Urothelium cell line (cell line): ENCODE data around the gene CDH19.
"Not testable (repeated sequence)": the region's sequence is repeated elsewhere in the genome, so short reads cannot be mapped to it uniquely, and the experiment has no call there.

Experiments used
- DNase-seq: peaks from one replicate; pipeline ENCODE4 v3.0.0; 2011; ENCODE audit warnings: low spot score, mixed read lengths
- FAIRE-seq: peaks from 2 replicates; lab custom pipeline; 2011; peaks lifted over from hg19 to GRCh38; lab: Jason Lieb, UNC

The CDH19 gene

GRCh38 chr18:66466184-66466583, 137.7 kb downstream of the CDH19 start:
- not testable (repeated sequence) for DNase-seq, FAIRE-seq

GRCh38 chr18:66461344-66461743, 142.5 kb downstream of the CDH19 start:
- no peak for DNase-seq
- no peak for FAIRE-seq

- FAIRE-seq: no peak
- no peak for DNase-seq
Measured at GRCh38 chr18:66457245-66457644, 146.6 kb downstream of the CDH19 start.
